Measurements from ENCODE around the gene TRAF6. TPM values are rescaled to one million over a fixed set of nuclear protein-coding genes. Genes with fewer than 3 reads are reported as not detected.

Gene TRAF6
- total and polyA plus RNA-seq, 4 donors = 4.4 to 22.5 (median 12.2) TPM

- no peak for DNase-seq
- no peaks in the 10 kb centered on the region for H3K36me3 ChIP-seq (ENCODE audit: control insufficient read depth in 1 of 2, insufficient read depth in 2 of 2, low read length in 1 of 2)
- ATAC-seq (ENCODE audit: low FRiP score) = no peak
- H3K9me3 ChIP-seq (ENCODE audit: control insufficient read depth, low read length) = no peaks in the 10 kb centered on the region
- H3K27me3 ChIP-seq (ENCODE audit: control insufficient read depth in 1 of 2, insufficient read depth in 2 of 2, low read length in 1 of 2) = no peaks in the 10 kb centered on the region
- 64 to 69% methylated on average over 5 of the region's 5 CpGs for WGBS, 2 donors
- peaks cover 0 to 3% of the 10 kb centered on the region in 2 donors for H3K4me1 ChIP-seq (ENCODE audit: control insufficient read depth in 1 of 2, insufficient read depth in 2 of 2, low read length in 2 of 2)
- peak overlapping the region in 1 of 2 donors; percentile 28 for H3K27ac ChIP-seq (ENCODE audit: low read depth in 1 of 2, low read length in 2 of 2)
- H3K4me3 ChIP-seq (ENCODE audit: low read length in 2 of 2) = no peak overlapping the region
- intact Hi-C loops (cut with DNase I) = no loop called here
Measured at GRCh38 chr11:36501236-36501635, 8.8 kb downstream of the TRAF6 start.

GRCh38 chr11:36500315-36500721 is 9.8 kb downstream of the TRAF6 start:
- ATAC-seq (ENCODE audit: low FRiP score) = peak; percentile 90
- no peaks in the 10 kb centered on the region for H3K9me3 ChIP-seq (ENCODE audit: control insufficient read depth, low read length)
- peak overlapping the region in 1 of 2 donors; percentile 80 for H3K27ac ChIP-seq (ENCODE audit: low read depth in 1 of 2, low read length in 2 of 2)
- no peaks in the 10 kb centered on the region for H3K36me3 ChIP-seq (ENCODE audit: control insufficient read depth in 1 of 2, insufficient read depth in 2 of 2, low read length in 1 of 2)
- WGBS, 2 donors = 0 to 3% methylated on average over 1 of the region's 1 CpG
- H3K4me3 ChIP-seq (ENCODE audit: low read length in 2 of 2) = no peak overlapping the region
- DNase-seq = no peak
- H3K27me3 ChIP-seq (ENCODE audit: control insufficient read depth in 1 of 2, insufficient read depth in 2 of 2, low read length in 1 of 2) = no peaks in the 10 kb centered on the region
- intact Hi-C loops (cut with DNase I) = no loop called here
- peaks cover 0 to 3% of the 10 kb centered on the region in 2 donors for H3K4me1 ChIP-seq (ENCODE audit: control insufficient read depth in 1 of 2, insufficient read depth in 2 of 2, low read length in 2 of 2)

DNA sequence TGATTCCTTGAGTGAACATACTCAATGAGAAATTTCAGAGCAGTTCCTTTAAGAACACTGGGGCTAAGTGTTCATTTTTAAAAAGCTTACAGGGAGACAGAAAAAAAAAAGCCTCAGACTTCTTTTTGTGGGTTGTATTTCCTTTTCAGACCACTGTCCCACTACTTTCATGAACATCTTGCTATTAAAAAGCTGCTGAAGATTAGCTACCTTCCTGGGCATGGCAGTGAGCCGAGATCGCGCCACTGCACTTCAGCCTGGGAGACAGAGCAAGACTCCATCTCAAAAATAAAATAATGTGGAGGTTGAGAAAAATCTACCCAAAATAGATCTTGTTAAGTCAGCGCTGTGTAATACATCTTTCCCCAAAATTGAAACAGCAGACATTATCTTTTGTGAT is 10.8 kb downstream of the TRAF6 start:
- no peaks in the 10 kb centered on the region for H3K36me3 ChIP-seq (ENCODE audit: control insufficient read depth in 1 of 2, insufficient read depth in 2 of 2, low read length in 1 of 2)

GRCh38 chr11:36498721-36499120 is 11.4 kb downstream of the TRAF6 start:
- DNase-seq (no peak), ATAC-seq (ENCODE audit: low FRiP score) (no peak)
- Histone ChIP-seq H3K4me3 (ENCODE audit: low read length in 2 of 2) (no peak overlapping the region), H3K9me3 (ENCODE audit: control insufficient read depth, low read length) (no peaks in the 10 kb centered on the region), H3K36me3 (ENCODE audit: control insufficient read depth in 1 of 2, insufficient read depth in 2 of 2, low read length in 1 of 2) (no peaks in the 10 kb centered on the region), H3K27me3 (ENCODE audit: control insufficient read depth in 1 of 2, insufficient read depth in 2 of 2, low read length in 1 of 2) (no peaks in the 10 kb centered on the region), H3K27ac (ENCODE audit: low read depth in 1 of 2, low read length in 2 of 2) (no peak overlapping the region), H3K4me1 (ENCODE audit: control insufficient read depth in 1 of 2, insufficient read depth in 2 of 2, low read length in 2 of 2) (peaks cover 0 to 3% of the 10 kb centered on the region in 2 donors)
- intact Hi-C loops (cut with DNase I) = loop anchor here in 1 of 2 donors (10.0 kb wide), 1 partner anchor 144 kb away; no protein-coding TSS in a partner anchor
- 83 to 92% methylated on average over 1 of the region's 1 CpG for WGBS, 2 donors

More for the DNA sequence above, 10.8 kb downstream of the TRAF6 start:
- 88% methylated on average over 4 of the region's 4 CpGs for WGBS, 2 donors
- no peaks in the 10 kb centered on the region for H3K9me3 ChIP-seq (ENCODE audit: control insufficient read depth, low read length)
- H3K4me3 ChIP-seq (ENCODE audit: low read length in 2 of 2) = no peak overlapping the region
- H3K27ac ChIP-seq (ENCODE audit: low read depth in 1 of 2, low read length in 2 of 2) = no peak overlapping the region
- peaks cover 0 to 3% of the 10 kb centered on the region in 2 donors for H3K4me1 ChIP-seq (ENCODE audit: control insufficient read depth in 1 of 2, insufficient read depth in 2 of 2, low read length in 2 of 2)
- intact Hi-C loops (cut with DNase I) = loop anchor here in 1 of 2 donors (10.0 kb wide), 1 partner anchor 145 kb away; no protein-coding TSS in a partner anchor
- no peaks in the 10 kb centered on the region for H3K27me3 ChIP-seq (ENCODE audit: control insufficient read depth in 1 of 2, insufficient read depth in 2 of 2, low read length in 1 of 2)
- DNase-seq = no peak
- no peak for ATAC-seq (ENCODE audit: low FRiP score)

DNA sequence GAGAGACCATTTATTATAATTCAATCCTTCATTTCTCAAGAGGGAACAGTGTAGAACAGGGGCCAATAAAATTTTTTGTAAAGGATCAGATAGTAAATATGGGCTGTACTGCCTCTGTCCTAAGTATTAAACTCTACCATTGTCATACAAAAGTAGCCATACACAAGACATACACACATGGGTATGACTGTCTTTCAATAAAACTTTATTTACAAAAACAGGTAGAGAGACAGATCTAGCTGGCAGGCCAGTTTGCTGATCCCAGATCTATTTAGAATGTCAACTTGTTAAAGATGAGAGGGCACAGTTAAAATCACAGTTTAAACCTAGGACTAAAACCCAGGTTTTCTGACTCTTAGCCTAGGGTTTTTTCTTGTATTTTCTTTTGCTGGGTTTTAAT is 16.7 kb downstream of the TRAF6 start:
- no peaks in the 10 kb centered on the region for H3K27me3 ChIP-seq (ENCODE audit: control insufficient read depth in 1 of 2, insufficient read depth in 2 of 2, low read length in 1 of 2)
- peaks cover 4 to 7% of the 10 kb centered on the region in 2 donors for H3K36me3 ChIP-seq (ENCODE audit: control insufficient read depth in 1 of 2, insufficient read depth in 2 of 2, low read length in 1 of 2)
- no peak overlapping the region for H3K4me3 ChIP-seq (ENCODE audit: low read length in 2 of 2)
- no peaks in the 10 kb centered on the region for H3K4me1 ChIP-seq (ENCODE audit: control insufficient read depth in 1 of 2, insufficient read depth in 2 of 2, low read length in 2 of 2)
- intact Hi-C loops (cut with DNase I) = loop anchor here (5.0 to 10.0 kb wide), 2 partner anchors 139 to 201 kb away; no protein-coding TSS in a partner anchor
- H3K9me3 ChIP-seq (ENCODE audit: control insufficient read depth, low read length) = no peaks in the 10 kb centered on the region
- DNase-seq = no peak
- H3K27ac ChIP-seq (ENCODE audit: low read depth in 1 of 2, low read length in 2 of 2) = no peak overlapping the region
- no peak for ATAC-seq (ENCODE audit: low FRiP score)

GRCh38 chr11:36492724-36493304 is 17.3 kb downstream of the TRAF6 start:
- Histone ChIP-seq H3K4me1 (ENCODE audit: control insufficient read depth in 1 of 2, insufficient read depth in 2 of 2, low read length in 2 of 2) (no peaks in the 10 kb centered on the region), H3K27me3 (ENCODE audit: control insufficient read depth in 1 of 2, insufficient read depth in 2 of 2, low read length in 1 of 2) (no peaks in the 10 kb centered on the region), H3K36me3 (ENCODE audit: control insufficient read depth in 1 of 2, insufficient read depth in 2 of 2, low read length in 1 of 2) (peaks cover 4 to 7% of the 10 kb centered on the region in 2 donors), H3K9me3 (ENCODE audit: control insufficient read depth, low read length) (no peaks in the 10 kb centered on the region), H3K27ac (ENCODE audit: low read depth in 1 of 2, low read length in 2 of 2) (no peak overlapping the region), H3K4me3 (ENCODE audit: low read length in 2 of 2) (no peak overlapping the region)
- intact Hi-C loops (cut with DNase I) = loop anchor here (5.0 to 10.0 kb wide), 2 partner anchors 138 to 201 kb away; no protein-coding TSS in a partner anchor
- ATAC-seq (ENCODE audit: low FRiP score) (no peak), DNase-seq (no peak)

DNA sequence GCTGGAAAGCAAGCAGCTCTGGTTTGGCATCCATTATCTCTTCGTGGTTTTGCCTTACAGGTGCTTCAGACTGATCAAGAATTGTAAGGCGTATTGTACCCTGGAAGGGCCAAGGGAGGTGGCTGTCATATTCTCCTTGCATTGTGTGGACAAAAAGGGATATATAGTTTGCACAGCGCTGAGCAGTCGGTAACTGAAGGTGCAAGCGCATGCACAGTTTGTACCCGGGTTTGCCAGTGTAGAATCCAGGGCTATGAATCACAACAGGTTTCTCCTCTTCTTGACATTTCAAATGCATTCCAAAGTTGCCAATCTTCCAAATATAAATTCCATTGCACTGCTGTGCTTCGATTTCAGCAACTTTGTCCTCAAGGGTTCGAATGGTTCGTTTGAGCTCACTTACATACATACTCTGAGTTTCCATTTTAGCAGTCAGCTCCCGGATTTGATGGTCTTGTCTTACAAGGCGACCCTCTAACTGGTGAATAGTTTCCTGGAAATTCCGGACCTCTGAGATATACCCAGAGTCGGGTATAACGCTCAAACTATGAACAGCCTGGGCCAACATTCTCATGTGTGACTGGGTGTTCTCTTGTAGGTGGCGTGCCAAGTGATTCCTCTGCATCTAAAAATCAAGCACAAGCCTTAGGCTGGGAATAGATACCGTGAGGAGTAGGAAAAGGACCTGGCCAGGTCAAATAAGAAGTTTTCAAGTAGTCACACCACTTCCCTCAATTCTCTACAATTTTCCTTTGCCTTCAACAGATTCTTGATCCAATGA is 19.9 kb downstream of the TRAF6 start:
- intact Hi-C loops (cut with DNase I) = loop anchor here (5.0 to 10.0 kb wide), 2 partner anchors 135 to 198 kb away; no protein-coding TSS in a partner anchor
- no peak for ATAC-seq (ENCODE audit: low FRiP score)
- no peak overlapping the region for H3K4me3 ChIP-seq (ENCODE audit: low read length in 2 of 2)
- DNase-seq = no peak
- H3K9me3 ChIP-seq (ENCODE audit: control insufficient read depth, low read length) = no peaks in the 10 kb centered on the region
- H3K36me3 ChIP-seq (ENCODE audit: control insufficient read depth in 1 of 2, insufficient read depth in 2 of 2, low read length in 1 of 2) = peaks cover 6 to 7% of the 10 kb centered on the region in 2 donors
- 77% methylated on average over 16 of the region's 16 CpGs for WGBS, 2 donors
- no peaks in the 10 kb centered on the region for H3K27me3 ChIP-seq (ENCODE audit: control insufficient read depth in 1 of 2, insufficient read depth in 2 of 2, low read length in 1 of 2)
- H3K27ac ChIP-seq (ENCODE audit: low read depth in 1 of 2, low read length in 2 of 2) = no peak overlapping the region
- H3K4me1 ChIP-seq (ENCODE audit: control insufficient read depth in 1 of 2, insufficient read depth in 2 of 2, low read length in 2 of 2) = no peaks in the 10 kb centered on the region

GRCh38 chr11:36488096-36488495 is 22.0 kb downstream of the TRAF6 start:
- Histone ChIP-seq H3K9me3 (ENCODE audit: control insufficient read depth, low read length) (no peaks in the 10 kb centered on the region), H3K27ac (ENCODE audit: low read depth in 1 of 2, low read length in 2 of 2) (no peak overlapping the region), H3K4me3 (ENCODE audit: low read length in 2 of 2) (no peak overlapping the region), H3K27me3 (ENCODE audit: control insufficient read depth in 1 of 2, insufficient read depth in 2 of 2, low read length in 1 of 2) (no peaks in the 10 kb centered on the region), H3K4me1 (ENCODE audit: control insufficient read depth in 1 of 2, insufficient read depth in 2 of 2, low read length in 2 of 2) (no peaks in the 10 kb centered on the region), H3K36me3 (ENCODE audit: control insufficient read depth in 1 of 2, insufficient read depth in 2 of 2, low read length in 1 of 2) (peaks cover 7 to 8% of the 10 kb centered on the region in 2 donors)
- no peak for ATAC-seq (ENCODE audit: low FRiP score)
- no peak for DNase-seq
- 68% methylated on average over 5 of the region's 5 CpGs for WGBS, 2 donors
- intact Hi-C loops (cut with DNase I) = no loop called here

All from aorta (tissue), 5 donors.